ENCODE measurements around the gene RGPD4.
"Not testable (repeated sequence)": the region's sequence is repeated elsewhere in the genome, so short reads cannot be mapped to it uniquely, and the experiment has no call there.

Gene RGPD4

DNA sequence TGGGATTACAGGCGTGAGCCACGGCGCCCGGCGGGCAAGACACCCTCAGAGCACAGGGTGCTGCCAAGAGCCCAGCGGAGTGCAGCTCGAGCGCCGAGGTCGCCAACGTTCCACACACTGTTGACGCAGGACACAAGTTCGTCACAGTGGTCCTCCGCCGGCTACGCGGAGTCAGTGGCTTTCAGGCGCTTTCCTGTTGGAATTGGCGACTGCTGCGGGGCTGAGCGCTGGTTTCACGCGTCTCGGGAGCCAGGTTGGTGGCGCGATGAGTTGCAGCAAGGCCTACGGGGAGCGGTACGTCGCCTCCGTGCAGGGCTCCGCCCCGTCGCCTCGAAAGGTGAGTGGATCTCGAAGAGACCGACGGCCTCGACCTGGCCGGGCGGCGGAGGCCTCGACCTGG lies at the start of gene RGPD4:
Gene RGPD4 (plus strand): TSS at position 144 of the 400 bp plus-strand sequence. CDS start 122 bp downstream, at position 266.
- DNase-seq (ENCODE audit: low spot score), result not testable (repeated sequence)

DNA sequence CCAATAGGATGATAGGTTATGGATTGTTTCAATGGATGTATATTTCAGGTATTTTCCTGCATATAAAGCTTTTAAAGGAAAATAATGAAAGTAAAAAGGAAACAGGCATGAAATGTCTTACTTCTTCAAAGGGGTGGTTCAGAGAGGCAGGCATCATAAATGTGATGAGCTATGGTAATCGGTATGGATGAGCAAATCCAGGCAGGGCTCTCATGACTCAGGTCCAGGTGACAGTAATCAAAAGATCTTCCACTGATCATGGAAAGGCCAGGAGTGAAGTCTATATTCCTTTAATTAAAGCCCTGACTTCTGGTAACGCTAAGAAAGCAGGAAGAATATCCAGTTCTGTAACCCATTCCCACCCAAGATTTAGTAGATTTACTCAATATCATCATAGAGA lies 48.7 kb upstream of the RGPD4 start:
- no peak for DNase-seq (ENCODE audit: low spot score)

DNA sequence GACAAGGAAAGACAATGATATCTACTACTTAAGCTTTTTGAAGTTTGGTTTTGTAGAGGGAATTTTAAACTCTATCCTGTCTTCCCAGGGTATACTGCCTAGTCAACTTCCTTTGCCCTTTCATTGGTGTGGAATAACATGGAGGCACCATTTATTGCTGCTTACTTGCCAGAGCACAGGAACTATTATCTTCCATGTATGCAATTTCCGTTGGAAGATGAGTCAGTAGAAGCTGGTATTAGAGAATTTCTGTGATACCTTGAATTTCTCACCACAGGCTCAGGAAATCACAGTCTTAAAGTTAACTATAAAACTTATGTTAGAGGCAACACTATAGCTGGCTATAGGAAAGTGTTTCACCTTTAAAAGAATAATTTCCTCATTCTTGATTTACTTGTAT lies 40.9 kb upstream of the RGPD4 start:
- no peak for DNase-seq (ENCODE audit: low spot score)

DNA sequence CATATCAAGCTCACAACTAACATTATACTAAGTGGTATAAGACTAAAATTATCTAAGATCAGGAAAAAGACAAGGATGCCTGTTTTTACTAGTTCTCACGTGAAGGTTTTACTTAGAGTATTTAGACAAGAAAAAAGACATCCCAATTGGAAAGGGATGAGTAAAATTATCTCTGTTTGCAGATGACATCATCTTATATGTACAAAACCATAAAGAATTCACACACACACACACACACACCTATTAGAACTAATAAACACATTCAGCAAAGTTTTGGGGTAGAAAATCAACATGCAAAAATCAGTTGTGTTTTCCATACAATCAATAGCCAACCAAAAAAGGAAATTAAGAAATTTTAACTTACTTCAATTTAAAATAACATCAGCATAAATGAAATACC lies 35.9 kb upstream of the RGPD4 start:
- no peak for DNase-seq (ENCODE audit: low spot score)

DNA sequence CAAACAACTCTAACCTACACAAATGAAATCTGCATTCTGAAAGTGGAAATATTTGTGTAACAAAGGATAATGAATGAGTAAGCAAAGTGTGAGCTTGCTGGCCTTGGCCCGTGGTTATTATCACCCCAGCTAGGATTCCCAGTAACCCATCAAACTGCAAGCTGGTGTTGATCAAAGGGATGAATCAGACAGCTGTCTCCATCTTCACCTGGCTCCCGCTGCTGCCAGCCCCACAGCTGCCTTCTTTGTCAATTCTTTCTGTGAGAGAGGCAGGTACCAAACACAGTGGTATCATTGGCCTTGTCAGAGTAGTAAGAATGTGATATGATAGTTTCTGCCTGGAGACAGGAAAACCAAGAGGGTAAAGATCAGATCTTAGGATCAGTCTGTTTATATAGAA lies 25.2 kb upstream of the RGPD4 start:
- DNase-seq (ENCODE audit: low spot score), result no peak

DNA sequence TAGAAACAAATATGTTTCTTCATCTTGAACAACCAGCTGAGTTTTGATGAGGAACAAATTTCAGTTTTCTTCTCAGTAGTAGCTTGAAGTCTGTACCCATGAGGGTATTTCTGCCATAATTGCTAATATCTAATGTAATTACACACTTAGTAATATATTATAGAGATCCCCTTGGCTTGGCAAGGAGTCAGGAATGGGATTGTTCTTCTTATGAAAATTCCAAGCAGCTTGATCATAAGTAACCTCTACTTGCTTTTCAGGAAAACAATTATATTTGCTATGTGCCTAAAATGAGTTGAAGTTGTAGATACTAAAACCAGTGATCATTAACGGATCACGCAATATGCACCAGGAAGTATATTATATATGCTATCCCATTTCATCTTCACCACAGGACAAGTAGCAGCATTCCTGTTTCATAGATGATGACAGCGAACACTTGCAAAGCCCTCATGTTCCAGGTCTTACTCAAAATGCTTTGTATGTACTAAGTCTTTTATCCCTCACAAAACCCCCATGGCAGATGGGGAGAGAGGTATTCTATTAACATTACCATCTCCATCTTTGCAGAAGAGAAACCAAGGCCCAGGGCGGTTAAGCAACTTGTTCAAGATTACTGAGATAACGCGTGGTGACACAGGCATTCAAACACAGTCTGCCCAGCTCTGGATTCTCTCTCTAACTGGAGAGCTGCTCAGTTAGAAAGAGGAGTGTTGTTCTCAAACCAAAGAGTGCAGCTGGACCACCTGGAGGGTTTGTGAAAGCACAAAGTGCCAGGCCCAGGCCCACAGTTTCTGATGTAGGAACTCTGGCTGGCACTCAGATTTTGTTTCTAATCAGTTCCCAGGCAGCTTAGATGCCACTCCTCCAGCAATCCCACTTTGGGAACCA lies 21.8 kb upstream of the RGPD4 start:
- no peak for DNase-seq (ENCODE audit: low spot score)

DNA sequence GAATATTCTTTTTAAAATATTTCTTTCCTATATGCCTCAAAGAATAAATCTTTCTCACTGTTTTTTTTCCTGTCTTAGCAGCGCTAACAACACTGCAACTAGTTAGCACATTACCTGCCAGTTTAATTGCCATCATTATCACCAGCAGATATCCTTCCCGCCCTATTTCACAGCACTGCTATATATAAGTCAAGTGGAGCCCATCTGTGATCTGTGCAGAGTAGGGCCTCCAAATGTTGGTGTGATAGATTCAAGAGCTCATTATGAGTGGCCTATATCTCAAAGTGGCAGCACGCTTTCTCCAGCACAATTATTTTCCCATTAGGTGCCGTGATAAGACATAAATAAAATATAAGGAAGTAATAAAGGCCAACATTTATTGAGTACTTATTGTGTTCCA lies 19.8 kb upstream of the RGPD4 start:
- DNase-seq (ENCODE audit: low spot score), result no peak

DNA sequence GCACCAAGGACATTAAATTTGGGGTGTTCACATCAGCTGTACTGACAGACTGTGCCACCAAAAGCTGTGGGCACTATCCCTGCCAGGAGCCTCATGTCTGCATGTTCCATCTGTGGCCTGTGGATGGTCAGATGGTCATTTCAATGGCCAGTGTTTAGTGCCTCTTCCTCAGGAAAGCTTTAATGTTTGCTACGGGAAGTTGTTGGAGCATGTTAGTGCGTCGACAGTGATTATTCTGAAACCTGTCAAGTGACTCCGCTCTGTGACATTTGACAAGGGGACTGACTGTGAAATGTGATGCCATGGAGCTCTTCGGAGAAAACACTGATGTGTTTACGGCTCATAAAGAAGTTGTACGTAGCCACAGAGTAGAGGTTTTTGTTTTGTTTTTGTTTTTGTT lies 18.7 kb upstream of the RGPD4 start:
- DNase-seq (ENCODE audit: low spot score), result no peak

DNA sequence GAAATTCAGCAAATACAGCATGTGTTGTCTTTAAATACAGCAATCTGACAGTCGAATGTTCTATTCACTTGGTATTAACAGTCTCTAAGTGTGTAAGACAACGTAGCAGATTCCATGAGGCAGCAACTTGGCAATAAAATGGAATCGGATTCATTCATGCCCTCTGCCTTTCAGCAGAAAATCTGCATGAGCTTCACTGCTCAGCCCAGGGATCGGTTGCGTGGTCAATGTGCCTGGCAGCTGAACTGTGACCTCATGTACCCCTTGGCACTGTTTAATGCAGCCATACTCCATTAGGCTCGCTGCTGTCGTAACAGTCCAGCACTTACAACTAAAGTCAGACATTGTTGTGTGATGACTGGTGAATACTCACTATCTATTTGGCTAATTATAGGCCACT lies 17.7 kb upstream of the RGPD4 start:
- DNase-seq (ENCODE audit: low spot score), result no peak

DNA sequence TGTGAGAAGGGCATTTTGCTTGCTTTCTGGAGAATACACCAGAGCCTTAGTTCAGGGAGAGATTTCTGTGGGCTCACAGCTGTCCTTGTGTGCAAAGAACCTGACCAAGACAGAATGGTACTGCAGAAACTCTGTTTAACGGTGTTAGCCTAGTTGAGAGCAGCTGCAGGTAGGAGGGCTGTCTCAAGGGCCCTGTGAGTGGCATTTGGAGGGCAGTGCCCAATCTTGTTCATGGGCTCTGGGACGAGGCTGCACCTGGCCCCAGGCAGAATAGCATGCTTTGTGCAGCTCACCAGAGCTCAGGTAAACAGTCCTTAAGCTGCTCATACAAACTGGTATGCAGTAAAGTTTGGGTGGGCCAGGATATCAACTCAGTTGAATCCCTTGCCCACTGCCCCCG lies 16.9 kb upstream of the RGPD4 start:
- DNase-seq (ENCODE audit: low spot score), result no peak

DNA sequence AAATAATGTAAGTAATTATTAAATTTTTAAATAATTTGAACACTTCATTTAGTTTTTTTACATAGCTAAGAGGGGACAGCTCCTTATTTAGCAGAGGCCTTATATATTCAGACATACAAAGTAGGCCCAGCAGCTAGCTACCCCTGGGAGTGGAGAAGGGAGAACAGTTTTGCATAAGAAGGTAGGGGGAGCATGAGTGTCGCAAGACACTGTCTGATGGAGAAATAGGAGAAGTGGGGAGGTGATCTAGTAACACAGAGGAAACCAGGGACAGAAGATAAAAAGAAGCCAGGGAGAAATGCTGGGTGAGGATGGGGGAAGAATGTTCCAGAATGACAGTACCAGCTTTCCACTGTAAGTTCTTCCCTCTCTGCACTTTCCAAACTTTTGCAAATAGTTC lies 16.0 kb upstream of the RGPD4 start:
- no peak for DNase-seq (ENCODE audit: low spot score)

DNA sequence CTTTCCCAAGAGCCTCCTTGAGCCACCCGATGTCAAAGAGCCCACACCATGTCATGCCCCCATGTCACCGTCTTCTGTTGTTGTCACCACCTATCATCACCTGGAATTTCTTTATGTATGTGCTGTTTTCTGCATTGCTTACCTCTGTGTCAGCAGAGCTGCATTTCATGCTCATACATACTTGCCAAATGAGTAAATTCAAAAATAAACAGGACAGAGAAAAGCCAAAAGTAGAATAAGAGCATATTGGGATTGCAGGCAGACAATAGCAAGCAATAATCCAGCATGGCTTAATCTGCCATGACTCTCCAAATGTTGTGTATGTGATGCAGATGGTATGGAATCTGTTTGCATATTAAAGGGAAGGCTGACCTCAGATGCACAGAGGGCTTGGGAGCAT lies 15.3 kb upstream of the RGPD4 start:
- no peak for DNase-seq (ENCODE audit: low spot score)

DNA sequence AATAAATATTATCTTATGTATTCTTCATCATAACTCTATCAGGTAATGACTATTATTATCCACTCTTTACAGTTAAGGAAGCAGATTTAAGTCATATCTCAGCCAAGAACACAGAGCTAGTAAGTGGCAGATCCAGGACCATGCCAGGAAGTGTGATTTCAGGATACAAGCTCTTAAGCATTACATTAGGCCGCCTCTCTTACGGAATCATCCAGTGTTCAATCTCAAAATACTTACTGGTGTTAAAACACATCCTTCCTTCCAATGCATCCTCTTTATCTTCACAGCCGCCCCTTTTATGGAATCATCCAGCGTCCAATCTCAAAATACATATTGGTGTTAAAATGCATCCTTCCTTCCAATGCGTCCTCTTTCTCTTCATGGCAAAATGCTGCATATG lies 14.7 kb upstream of the RGPD4 start:
- no peak for DNase-seq (ENCODE audit: low spot score)

DNA sequence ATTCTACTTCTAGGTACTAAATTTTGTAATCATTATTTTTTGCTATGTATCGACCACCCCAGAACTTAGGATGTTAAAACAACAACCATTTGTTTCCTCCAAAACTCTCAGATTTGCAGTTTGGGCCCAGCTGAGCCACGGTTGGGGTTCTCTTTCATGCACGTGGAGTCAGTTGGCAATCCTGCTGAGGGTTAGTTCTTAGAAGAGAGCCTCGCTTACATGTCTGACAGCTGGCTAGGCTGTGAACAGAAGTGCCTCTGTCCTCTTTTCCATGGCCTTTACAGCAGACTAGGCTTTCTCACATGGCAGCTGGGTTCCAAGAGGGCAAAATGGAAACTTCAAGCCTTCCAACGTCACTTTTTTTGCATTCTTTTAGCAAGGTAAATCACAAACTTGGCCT lies 9.3 kb upstream of the RGPD4 start:
- DNase-seq (ENCODE audit: low spot score), result no peak

DNA sequence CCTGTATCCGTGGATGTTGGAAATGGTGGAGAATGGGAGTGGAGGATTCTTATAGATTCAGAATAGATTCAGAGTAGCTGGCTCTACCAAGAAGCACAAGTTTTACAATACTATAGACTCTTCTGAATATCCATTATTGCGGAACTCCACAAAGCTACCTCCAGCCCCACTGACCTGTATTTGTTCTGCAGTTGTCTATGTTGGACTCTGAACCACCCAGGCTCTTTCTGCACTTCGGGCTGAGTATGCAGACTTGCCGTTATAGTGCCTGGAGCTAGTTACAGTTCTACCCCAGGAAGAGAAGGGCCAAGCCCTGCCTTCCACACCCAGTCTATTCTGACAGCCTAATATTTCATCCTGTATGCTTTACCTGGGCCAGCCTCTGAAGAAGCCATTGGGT lies 4.4 kb upstream of the RGPD4 start:
- no peak for DNase-seq (ENCODE audit: low spot score)

DNA sequence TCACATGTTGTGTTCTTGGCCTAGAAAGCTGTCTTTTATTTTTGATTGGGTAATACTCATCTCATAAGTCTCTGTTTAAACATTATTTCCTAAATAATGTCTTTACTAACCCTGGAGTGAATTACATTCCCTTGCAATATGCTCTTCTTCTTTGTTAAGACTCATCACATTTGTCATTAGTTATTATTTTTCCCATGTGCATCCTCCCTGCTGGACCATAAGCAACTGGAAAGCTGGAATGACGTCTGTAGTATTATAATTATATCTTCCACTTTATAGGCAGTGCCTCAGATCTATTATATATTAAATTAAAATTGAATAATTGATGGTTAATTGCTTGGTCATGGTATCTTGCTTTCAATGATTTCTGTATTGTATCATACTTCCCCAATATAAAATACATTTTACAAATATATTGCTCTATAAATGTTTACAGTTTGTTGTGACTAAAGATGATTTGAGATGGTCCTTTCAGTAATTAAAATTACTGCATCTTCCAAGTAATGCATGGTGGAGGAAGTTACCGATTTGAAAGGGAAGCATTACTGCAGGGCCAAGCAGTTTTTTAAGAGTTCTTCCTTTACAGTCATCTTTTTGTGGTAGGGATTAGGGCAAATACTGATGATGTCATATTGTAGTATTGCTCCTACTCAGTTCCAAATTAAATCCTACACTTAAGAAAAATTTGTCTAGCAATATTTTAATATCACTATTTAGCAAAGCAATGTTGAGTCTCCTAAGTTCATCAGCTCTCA lies 2.1 kb upstream of the RGPD4 start:
- DNase-seq (ENCODE audit: low spot score), result no peak

DNA sequence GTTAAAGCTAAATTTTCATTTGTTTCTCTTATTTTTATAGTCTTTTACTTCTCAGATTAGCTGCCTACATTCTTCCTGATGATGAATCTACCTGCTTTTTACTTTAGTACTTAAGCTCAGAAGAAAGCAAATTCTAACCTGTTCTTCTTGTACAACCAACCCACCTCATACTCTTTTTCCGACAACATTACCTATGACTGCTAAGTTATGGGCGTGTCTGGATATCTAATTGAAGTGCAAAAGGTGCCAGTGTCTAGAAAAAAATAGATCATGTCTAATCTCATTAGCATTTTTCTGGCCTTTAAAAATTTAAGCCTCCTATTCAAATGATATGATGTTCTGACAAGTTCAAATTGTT lies 1.5 kb upstream of the RGPD4 start:
- DNase-seq (ENCODE audit: low spot score), result no peak

DNA sequence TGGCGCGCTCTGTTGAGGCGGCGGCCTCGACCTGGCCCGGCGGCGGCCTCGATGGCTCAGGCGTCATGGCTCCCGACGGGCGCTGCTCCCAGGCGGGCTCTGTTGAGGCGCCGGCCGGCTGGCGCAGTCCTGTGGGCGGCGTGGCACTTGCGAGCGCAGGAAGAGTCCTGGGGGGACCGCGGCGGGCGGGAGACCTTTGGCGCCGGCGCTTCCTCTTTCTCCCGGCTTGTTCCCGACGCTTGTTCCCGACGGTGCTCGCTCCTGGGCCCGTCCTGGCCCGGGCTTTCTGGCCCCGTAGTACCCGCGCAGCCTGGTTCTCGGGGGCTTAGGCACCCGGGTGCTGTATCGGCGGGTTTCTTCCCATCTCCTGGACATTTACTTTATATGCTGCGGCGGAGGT lies 2.8 kb downstream of the RGPD4 start:
- DNase-seq (ENCODE audit: low spot score), result not testable (repeated sequence)

DNA sequence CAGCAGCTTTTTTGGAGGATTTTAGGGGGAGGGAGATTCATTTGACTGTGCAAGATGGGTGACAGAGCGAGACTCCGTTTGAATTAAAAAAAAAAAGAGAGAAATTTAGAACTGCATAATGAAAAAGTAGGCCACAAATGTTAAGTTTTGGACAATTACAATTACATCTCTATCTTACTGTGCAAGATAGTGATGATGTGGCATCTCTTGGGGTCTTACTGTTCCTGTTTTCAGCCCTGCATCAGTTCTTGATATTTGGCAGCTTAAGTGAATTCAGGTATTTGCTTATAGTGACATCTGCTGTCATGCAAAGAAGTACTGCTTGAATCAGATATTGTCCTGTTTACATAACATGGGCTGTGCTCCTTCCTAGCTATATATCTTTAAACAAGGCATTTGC lies 6.5 kb downstream of the RGPD4 start:
- not testable (repeated sequence) for DNase-seq (ENCODE audit: low spot score)

DNA sequence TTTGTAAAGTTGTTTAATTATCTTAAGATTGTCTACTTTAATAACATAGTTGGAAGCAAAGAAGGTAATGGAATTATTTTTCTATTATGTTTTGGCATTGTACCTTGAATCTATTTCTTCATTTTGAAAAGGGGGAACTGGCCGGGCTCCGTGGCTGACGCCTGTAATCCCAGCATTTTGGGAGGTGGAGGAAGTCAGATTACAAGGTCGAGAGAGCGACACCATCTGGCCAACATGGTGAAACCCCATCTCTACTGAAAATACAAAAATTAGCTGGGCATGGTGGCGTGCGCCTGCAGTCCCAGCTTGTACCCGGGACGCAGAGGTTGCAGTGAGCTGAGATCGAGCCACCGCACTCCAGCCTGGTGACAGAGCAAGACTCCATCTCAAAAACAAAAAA lies 6.9 kb downstream of the RGPD4 start:
- DNase-seq (ENCODE audit: low spot score), result not testable (repeated sequence)

DNA sequence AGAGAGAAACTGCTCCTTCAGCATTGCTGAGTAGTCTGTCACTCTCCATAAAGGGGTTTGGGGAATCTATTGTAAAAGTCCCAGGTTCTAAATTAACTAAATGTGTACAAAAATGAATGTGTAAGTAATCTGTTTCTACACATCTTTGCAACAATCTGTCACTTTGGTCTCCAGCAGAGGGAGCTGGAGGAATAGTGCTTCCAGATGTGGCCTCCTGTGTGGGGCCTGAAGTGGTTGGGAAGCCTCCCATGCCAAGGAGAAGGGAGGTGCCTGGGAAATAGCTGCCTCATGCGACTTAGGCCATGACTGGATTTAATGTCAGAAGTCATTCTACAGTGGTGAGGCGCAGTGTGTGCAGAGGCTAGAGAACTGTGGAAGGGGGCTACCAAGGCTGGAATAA lies 89.4 kb downstream of the RGPD4 start:
- DNase-seq (ENCODE audit: low spot score), result not testable (repeated sequence)

DNA sequence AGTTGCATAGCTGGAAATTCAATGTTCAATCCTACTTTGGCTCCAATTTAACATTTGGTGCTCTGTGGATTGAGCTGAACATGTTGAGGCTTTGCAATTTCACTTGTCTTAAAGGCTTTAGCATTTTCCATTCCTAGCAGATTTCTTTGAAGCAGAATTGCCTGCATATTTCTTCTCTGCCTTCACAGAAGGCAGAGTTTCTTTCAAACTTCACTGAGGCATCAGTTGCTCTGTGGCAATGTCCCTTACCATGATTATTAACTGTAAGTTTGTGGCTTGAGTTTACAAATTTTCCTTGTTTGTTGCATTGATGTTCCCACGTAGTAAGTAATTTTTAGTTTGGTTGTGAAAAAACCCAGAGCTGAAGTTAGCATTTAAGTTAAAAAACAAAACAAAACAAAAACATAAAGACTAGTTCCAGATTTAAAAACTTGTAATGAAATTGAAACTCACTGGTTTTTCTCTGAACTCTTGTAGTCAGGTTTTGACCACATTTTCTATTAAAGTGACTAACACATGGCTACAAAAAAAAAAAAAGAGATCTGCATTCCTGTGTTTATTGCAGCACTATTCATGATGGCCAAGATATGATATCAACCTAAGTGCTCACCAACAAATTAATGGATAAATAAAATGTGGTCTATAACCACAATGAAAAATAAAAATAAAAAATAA lies 90.1 kb downstream of the RGPD4 start:
- not testable (repeated sequence) for DNase-seq (ENCODE audit: low spot score)

DNA sequence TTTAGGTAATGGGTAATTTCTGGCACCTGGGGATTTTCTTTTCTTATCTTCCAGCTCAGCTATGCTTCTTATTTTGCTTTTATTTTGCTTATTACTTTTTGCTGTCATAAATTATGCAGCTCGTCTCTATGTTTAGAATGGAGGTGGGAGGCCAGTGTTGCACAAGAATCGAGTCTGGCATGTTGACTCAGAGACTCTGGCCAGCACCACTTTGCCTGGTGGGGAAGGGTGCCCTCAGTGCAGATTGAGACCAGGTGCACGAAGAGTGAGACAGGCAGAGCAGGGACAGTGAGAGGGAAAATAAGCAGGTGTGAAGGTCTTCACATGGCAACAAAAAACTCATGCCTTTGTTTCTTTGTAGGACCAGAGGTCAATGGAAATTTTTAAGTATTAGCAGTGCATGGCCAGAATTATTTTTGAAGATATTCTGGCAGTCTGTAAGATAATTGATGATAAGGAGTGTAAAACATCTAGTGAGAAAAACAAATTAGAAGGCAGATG lies 100.4 kb downstream of the RGPD4 start:
- DNase-seq (ENCODE audit: low spot score), result no peak

Data from NAMALWA (cell line).